ENCODE data around the gene HLA-DMA.
"Not testable (repeated sequence)": the region's sequence is repeated elsewhere in the genome, so short reads cannot be mapped to it uniquely, and the experiment has no call there.

HLA-DMA gene

GRCh38 chr6:32954986-32955802, 2.3 kb upstream of the HLA-DMA start:
- no peak for DNase-seq

GRCh38 chr6:32954267-32954666, 1.4 kb upstream of the HLA-DMA start:
- DNase-seq = no peak

DNA sequence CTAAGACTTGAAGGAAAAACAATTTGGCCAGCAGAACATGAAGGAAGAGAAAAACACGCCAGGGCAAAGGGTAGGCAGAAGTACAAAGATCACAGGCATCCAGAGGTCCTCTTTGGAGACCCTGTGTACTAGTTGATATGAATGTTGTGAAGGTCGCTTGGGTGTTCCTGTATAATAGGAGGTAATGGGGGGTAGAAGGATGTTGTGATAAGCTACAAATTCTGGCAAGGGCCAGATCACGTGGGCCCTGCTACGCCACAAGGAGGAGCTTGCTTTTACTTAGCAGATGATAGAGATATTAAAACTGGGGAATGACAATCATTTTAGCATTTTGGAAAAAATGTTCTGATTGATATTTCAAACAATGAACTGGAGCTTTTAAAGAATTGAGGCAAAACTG, 878 bp upstream of the HLA-DMA start:
- no peak for DNase-seq

- DNase-seq = no peak
Measured at GRCh38 chr6:32950449-32950848, 2.4 kb downstream of the HLA-DMA start.

GRCh38 chr6:32950010-32950409, 2.9 kb downstream of the HLA-DMA start:
- no peak for DNase-seq

- no peak for DNase-seq
Measured at GRCh38 chr6:32949113-32949512, 3.8 kb downstream of the HLA-DMA start.

GRCh38 chr6:32947552-32948465, 5.1 kb downstream of the HLA-DMA start:
- DNase-seq = no peak

- no peak for DNase-seq
Measured at GRCh38 chr6:32946893-32947292, 6.0 kb downstream of the HLA-DMA start.

DNA sequence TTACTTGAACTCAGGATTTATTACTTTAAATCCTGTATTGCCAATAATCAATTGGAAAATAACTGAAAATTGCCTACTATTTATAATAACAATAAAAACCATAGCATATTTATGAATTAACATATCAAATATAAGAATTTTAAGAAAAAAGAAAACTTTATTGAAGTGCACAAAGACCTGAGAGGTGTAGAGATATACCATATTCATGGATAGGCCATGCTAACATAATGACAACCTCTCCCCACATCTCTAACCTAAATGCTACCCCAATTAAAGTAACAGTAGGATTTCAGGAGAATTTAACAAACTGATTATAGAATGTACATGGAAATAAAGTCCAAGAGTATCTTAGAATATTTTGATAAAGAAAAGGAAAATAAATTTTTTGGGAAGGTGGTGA, 6.9 kb downstream of the HLA-DMA start:
- no peak for DNase-seq

GRCh38 chr6:32945108-32945760, 7.7 kb downstream of the HLA-DMA start:
- no peak for DNase-seq

GRCh38 chr6:32943864-32944649, 8.8 kb downstream of the HLA-DMA start:
- DNase-seq = peak in 3 of 14 donors; percentile 13 to 24 (median 21)

GRCh38 chr6:32942555-32943123, 10.3 kb downstream of the HLA-DMA start:
- not testable (repeated sequence) for DNase-seq

GRCh38 chr6:32941214-32941768, 11.6 kb downstream of the HLA-DMA start:
- peak in 1 of 14 donors; percentile 54 for DNase-seq

DNA sequence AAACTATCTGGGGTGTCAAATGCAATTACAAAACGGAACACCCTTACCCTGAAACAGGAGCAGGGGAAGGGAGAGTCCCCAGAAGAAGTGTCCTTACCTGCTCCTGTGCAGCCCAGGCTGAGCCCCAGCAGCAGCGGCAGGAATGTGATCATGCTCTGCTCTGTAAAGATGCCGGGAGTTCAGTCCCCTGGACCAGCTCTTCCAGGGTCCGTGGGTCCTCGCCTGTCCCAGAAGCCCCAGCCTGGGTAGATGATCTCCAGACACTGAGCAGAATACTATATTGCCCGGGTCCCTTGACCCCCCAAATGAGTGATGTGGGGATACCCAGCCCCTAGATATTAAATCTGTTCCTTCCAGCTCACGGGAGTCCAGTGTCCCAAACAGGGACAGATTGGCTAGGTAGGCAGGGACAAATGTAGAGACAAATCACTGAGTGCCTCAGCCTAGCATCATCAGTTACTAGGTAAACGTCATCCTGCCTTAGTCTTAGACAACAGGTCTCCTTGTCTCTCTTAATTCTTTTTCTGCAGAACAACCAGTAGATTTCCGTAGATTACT, 12.2 kb downstream of the HLA-DMA start, which contains the start of gene HLA-DMB:
TSS of gene HLA-DMB (minus strand) at position 373 of the 558 bp plus-strand sequence. CDS start at position 152, 221 bp downstream.
- peak in 7 of 14 donors; percentile 15 to 57 (median 36) for DNase-seq

- DNase-seq = no peak
Measured at GRCh38 chr6:32938494-32938893, 14.4 kb downstream of the HLA-DMA start.

DNA sequence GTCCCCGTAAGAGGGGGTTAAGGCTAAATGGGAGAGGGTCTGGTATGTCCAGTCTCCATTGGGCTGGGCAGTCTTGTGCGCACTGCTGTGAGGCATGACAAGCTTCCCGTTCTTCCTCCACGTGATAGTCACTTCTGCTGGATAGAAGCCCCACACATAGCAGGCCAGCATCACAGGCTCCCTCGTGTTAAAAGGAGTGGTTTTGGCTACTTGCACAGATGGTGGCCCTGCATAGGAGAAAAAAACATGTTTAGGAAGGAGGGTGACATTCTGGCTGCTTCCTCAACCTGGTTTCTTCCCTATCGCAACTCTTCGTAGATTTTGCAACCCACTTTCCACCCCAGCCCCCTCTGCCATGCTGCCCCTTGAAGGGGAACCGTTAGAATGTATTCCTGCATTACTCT, 15.7 kb downstream of the HLA-DMA start:
- DNase-seq = peak in 5 of 14 donors; percentile 8 to 35 (median 20)

- DNase-seq = peak in 1 of 14 donors; percentile 22
Measured at GRCh38 chr6:32936239-32937152, 16.4 kb downstream of the HLA-DMA start.

DNA sequence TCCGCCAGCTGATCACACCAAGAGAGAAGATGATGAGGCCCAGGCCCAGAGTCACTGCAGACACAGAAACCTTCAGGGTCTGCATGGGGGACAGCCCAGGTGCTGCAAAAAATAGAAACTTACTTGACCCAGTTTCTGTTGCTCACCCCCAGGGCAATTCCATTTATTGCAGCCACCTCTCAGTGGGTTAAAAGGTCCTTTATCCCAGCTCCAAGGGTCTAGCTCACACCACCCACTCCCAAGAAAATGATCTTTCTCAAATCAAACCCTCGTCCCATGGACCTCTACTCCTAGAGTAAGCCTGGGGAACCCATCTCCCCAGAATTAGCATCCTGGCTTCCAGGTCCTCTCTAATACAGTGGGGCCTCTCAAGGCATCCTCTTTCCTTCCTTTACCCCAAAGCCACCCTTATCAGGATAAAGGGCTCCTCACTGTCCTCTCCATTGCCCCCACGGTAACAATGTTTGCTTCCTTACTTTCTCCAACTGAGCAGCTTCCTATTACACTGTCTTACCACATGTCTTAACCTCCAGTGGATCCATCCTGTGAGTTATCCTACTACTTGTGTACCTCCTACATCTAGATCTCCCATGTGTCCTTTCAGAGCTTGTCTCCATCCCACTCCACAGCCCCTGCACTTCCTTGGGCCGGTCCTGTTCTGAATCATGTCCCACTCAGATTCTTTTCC, 17.2 kb downstream of the HLA-DMA start:
- DNase-seq = no peak

DNA sequence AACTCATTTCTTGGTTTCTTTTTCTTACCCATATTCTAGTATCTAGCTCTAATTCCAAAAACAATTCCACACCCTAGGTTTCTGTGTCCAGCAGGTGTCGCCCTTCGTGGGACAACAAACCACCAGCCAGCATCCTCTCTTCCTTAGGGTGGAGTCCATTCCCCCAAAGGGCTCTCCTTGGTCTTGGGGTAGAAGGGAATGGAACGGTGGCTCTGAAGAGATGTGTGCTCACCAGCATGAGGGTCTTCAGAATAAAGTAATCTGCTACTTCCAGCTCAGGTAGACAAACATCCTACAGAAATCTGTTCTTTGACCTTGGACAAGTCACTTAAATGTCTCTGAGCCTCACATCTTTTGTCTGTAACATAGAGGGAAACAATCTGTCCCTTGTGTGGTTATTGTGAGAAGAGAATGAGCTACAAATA, 19.2 kb downstream of the HLA-DMA start:
- DNase-seq = peak in 11 of 14 donors; percentile 10 to 61 (median 43)
